ENCODE data around the gene B4GALT2.

B4GALT2 gene

GRCh38 chr1:44002606-44003157, 23.7 kb downstream of the B4GALT2 start:
- in situ Hi-C loops (cut with HindIII; ENCODE audit: low sequenced_read_pairs) = no loop called here
- no peak overlapping the region for H3K4me3 ChIP-seq (ENCODE audit: low read depth, low read length)
- DNase-seq (ENCODE audit: low read depth) = no peak
- peak; percentile 36 for TF ChIP-seq CTCF (IDR thresholded peaks at IDR 0.05; ENCODE audit: low read depth, low read length, missing control alignments)

GRCh38 chr1:44008259-44008658, 29.2 kb downstream of the B4GALT2 start:
- H3K4me3 ChIP-seq (ENCODE audit: low read depth, low read length) = no peak overlapping the region
- in situ Hi-C loops (cut with HindIII; ENCODE audit: low sequenced_read_pairs) = no loop called here
- DNase-seq (ENCODE audit: low read depth) = no peak
- TF ChIP-seq CTCF (IDR thresholded peaks at IDR 0.05; ENCODE audit: low read depth, low read length, missing control alignments) = no peak

GRCh38 chr1:44010935-44011471, 32.0 kb downstream of the B4GALT2 start:
- no peak overlapping the region for H3K4me3 ChIP-seq (ENCODE audit: low read depth, low read length)
- DNase-seq (ENCODE audit: low read depth) = no peak
- in situ Hi-C loops (cut with HindIII; ENCODE audit: low sequenced_read_pairs) = no loop called here
- TF ChIP-seq CTCF (IDR thresholded peaks at IDR 0.05; ENCODE audit: low read depth, low read length, missing control alignments) = no peak

- no peak for TF ChIP-seq CTCF (IDR thresholded peaks at IDR 0.05; ENCODE audit: low read depth, low read length, missing control alignments)
- in situ Hi-C loops (cut with HindIII; ENCODE audit: low sequenced_read_pairs) = no loop called here
- DNase-seq (ENCODE audit: low read depth) = no peak
- H3K4me3 ChIP-seq (ENCODE audit: low read depth, low read length) = no peak overlapping the region
These were observed 33.4 kb downstream of the B4GALT2 start for GRCh38 chr1:44012404-44012803.

GRCh38 chr1:44012941-44013609, 34.1 kb downstream of the B4GALT2 start:
- in situ Hi-C loops (cut with HindIII; ENCODE audit: low sequenced_read_pairs) = no loop called here

GRCh38 chr1:44013949-44014348, 34.9 kb downstream of the B4GALT2 start:
- DNase-seq (ENCODE audit: low read depth) = no peak
- TF ChIP-seq CTCF (IDR thresholded peaks at IDR 0.05; ENCODE audit: low read depth, low read length, missing control alignments) = no peak
- no peak overlapping the region for H3K4me3 ChIP-seq (ENCODE audit: low read depth, low read length)
- in situ Hi-C loops (cut with HindIII; ENCODE audit: low sequenced_read_pairs) = no loop called here

More at GRCh38 chr1:44012941-44013609, 34.1 kb downstream of the B4GALT2 start:
- H3K4me3 ChIP-seq (ENCODE audit: low read depth, low read length) = no peak overlapping the region
- TF ChIP-seq CTCF (IDR thresholded peaks at IDR 0.05; ENCODE audit: low read depth, low read length, missing control alignments) = no peak
- no peak for DNase-seq (ENCODE audit: low read depth)
